Fibroblast of lung (primary cell): ENCODE data around the gene IRF5.

Source experiments
- EZH2 ChIP-seq: IDR thresholded peaks from 2 replicates; pipeline ENCODE4 v1.5.1; 2012; ENCODE audit warnings: low read length, control low read depth, mild to moderate bottlenecking; ENCODE audit errors: missing control alignments
- TF ChIP-seq, protein P1 (sequence below), 2 donors: IDR thresholded peaks in 1 of 2; conservative IDR thresholded peaks in 1 of 2; 1 replicate in 1 of 2; 2 replicates in 1 of 2; pipeline ENCODE4 v1.5.1; 2011 to 2012; ENCODE audit warnings: low read length in 2 of 2, control low read depth in 1 of 2, inconsistent platforms in 1 of 2, low read depth in 1 of 2, mild to moderate bottlenecking in 1 of 2

DNA sequence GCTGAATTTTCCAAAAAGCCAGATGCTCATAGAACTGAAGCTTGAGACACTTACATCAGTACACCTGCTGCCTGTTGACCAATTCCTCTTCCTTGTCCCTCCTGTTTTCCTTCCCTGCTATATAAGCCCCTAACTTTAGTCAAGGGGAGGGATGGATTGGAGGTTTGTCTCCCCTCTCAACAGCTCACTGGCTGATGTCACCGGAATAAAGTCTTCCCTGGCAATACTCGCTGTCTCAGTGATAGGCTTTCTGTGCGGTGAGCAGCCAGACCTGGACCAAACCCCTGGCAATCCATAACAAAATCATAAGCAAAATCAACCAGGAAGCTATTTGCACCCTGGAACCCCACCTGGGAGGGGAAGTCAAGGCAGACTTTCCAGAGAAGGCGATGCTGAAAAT, 929 bp upstream of the IRF5 start:
- TF ChIP-seq, protein P1, sequence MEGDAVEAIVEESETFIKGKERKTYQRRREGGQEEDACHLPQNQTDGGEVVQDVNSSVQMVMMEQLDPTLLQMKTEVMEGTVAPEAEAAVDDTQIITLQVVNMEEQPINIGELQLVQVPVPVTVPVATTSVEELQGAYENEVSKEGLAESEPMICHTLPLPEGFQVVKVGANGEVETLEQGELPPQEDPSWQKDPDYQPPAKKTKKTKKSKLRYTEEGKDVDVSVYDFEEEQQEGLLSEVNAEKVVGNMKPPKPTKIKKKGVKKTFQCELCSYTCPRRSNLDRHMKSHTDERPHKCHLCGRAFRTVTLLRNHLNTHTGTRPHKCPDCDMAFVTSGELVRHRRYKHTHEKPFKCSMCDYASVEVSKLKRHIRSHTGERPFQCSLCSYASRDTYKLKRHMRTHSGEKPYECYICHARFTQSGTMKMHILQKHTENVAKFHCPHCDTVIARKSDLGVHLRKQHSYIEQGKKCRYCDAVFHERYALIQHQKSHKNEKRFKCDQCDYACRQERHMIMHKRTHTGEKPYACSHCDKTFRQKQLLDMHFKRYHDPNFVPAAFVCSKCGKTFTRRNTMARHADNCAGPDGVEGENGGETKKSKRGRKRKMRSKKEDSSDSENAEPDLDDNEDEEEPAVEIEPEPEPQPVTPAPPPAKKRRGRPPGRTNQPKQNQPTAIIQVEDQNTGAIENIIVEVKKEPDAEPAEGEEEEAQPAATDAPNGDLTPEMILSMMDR (conservative IDR thresholded peaks at IDR 0.05 in 1 of 2, IDR thresholded peaks at IDR 0.05 in 1 of 2; ENCODE audit: low read depth in 1 of 2, low read length in 2 of 2): no peak
- TF ChIP-seq EZH2: no peak
